Effector memory CD8-positive, alpha-beta T cell (primary cell): ENCODE data around the gene CD28.
A peak's percentile ranks its signal among the peaks of the same experiment; 100 is the strongest.

Source experiments
- ATAC-seq: fragments of 150-1000 bp; cut with Tn5 transposase; replicated peaks from 2 replicates; pipeline ENCODE4 v1.10.0; 2021; ENCODE audit warnings: mild to moderate bottlenecking, moderate library complexity
- DNase-seq, 3 experiments: peaks; one replicate each; pipeline ENCODE4 v3.0.0; 2021
- H3K27ac Mint-ChIP-seq, 2 donors: one replicate each; pipeline ENCODE4 v1.8.0; 2022; ENCODE audit warnings: mild to moderate bottlenecking in 2 of 2, mixed read lengths in 2 of 2, moderate library complexity in 2 of 2
- H3K27me3 Mint-ChIP-seq, 2 donors: one replicate each; pipeline ENCODE4 v1.8.0; 2022; ENCODE audit warnings: mixed read lengths in 2 of 2
- H3K36me3 Mint-ChIP-seq: one replicate; pipeline ENCODE4 v1.8.0; 2022; ENCODE audit warnings: mild to moderate bottlenecking, moderate library complexity, mixed read lengths; ENCODE audit not compliant: insufficient read depth
- H3K4me1 Mint-ChIP-seq, 2 donors: one replicate each; pipeline ENCODE4 v1.8.0; 2022; ENCODE audit warnings: low read depth in 2 of 2, mixed read lengths in 2 of 2
- H3K4me3 Mint-ChIP-seq, 2 donors: one replicate each; pipeline ENCODE4 v1.8.0; 2022; ENCODE audit warnings: mild to moderate bottlenecking in 2 of 2, mixed read lengths in 2 of 2, moderate library complexity in 2 of 2
- H3K9me3 Mint-ChIP-seq, 2 donors: one replicate each; pipeline ENCODE4 v1.8.0; 2022; ENCODE audit warnings: mixed read lengths in 2 of 2

CD28 gene

DNA sequence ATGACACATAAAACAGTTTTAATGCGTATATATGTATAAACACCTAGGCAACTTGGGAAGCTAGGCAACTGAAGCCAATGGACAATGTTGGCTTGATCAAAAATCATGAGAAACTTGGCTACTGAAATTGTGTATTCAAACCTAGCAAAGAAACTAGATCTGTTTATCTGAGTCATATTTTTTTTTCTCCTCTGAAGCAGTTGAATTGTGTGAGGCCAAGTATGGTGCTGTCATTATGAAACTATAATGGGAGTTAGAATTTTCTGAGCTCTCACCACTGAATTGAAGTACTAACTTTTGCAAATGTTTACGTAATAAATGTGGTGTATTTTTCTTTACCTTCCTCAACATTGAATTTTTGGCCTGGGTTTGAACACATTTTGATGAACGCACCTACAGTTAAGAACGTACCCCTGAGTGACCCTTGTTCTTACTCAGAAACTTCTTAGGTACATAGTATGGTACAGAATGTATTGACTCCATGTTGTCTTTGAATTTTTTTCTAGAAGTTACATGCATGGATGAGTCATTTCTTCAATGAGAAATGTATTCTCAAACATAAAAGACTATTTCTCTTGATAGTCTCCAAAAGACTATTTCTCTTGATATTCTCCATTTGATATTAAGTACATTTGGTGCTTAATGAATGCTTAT is 23.8 kb downstream of the CD28 start:
- Mint-ChIP-seq H3K27ac (no peak overlapping the region), H3K27me3 (no peaks in the 10 kb centered on the region), H3K4me1 (peaks cover 37 to 56% of the 10 kb centered on the region in 2 donors), H3K36me3 (peaks cover 61% of the 10 kb centered on the region), H3K4me3 (peak overlapping the region in 1 of 2 donors; percentile 37), H3K9me3 (no peaks in the 10 kb centered on the region)
- ATAC-seq (peak; percentile 36), DNase-seq (no peak)

DNA sequence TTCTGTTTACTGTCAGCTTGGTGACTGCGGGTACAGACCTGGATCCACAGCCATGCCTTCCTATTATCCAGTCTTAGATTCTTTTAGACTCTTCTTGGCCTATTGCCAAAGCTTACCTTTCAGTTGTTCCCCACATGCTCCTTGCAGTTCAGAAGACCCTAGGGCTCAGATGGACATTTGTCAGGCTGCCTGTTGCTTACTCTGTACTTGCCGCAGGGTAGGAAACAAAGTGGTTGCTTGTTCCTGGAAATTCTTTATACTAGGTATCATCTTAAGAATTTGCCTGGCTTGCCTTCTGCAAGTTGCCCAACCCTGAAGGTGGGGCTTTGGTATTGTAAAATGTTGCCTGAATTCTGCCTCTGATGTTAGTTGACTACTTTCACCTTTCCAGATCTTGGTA is 24.4 kb downstream of the CD28 start:
- peaks cover 63% of the 10 kb centered on the region for H3K36me3 Mint-ChIP-seq
- peaks cover 37 to 53% of the 10 kb centered on the region in 2 donors for H3K4me1 Mint-ChIP-seq
- no peaks in the 10 kb centered on the region for H3K9me3 Mint-ChIP-seq
- H3K4me3 Mint-ChIP-seq, result peak overlapping the region; percentile 13 to 37
- no peaks in the 10 kb centered on the region for H3K27me3 Mint-ChIP-seq
- ATAC-seq, result no peak
- DNase-seq, result no peak
- peak overlapping the region; percentile 49 to 86 for H3K27ac Mint-ChIP-seq

DNA sequence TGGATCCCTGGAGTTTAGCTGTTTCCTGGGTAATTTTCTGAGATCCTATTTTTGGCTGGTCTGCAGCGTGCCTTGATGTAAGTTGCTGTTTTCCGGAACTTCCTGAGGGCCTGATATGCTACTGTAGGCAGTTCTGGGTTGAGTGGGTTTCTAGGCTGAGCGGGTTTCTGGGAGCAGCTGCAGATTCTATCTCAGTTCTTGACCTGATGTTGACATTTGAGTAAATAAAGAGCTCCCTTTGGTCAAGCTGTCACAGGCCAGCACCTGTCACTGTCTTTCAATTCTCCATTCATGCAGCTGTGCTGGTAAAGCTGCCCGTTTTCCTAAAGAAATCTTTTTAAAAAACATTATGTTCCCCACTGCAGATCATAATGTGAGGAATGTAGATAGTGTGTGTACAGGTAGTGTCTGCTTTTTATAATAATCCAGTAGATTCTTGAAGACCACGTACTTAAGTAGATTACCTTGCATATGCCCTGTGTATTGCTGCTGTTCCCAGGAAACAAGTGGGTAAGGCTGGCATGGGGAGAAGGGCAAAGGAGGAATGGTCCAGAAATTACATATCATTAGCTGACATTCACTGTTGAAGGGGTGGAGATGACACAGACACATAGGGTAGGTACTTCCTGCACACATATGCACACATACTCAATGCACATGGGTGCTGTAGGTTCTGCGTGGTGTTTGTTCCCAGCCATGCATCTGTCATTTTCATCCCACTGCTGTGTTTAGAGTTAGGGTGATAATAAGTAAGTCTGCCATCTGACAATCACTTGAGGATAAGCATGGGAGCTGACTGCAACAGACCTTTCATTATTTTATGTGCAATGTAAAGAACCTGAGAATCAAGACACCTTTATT is 25.9 kb downstream of the CD28 start:
- H3K4me1 Mint-ChIP-seq, result peaks cover 42 to 53% of the 10 kb centered on the region in 2 donors
- peaks cover 65% of the 10 kb centered on the region for H3K36me3 Mint-ChIP-seq
- H3K27ac Mint-ChIP-seq, result peak overlapping the region; percentile 1 to 86
- DNase-seq, result no peak
- no peaks in the 10 kb centered on the region for H3K9me3 Mint-ChIP-seq
- H3K27me3 Mint-ChIP-seq, result no peaks in the 10 kb centered on the region
- no peak for ATAC-seq
- H3K4me3 Mint-ChIP-seq, result peak overlapping the region; percentile 7 to 8

DNA sequence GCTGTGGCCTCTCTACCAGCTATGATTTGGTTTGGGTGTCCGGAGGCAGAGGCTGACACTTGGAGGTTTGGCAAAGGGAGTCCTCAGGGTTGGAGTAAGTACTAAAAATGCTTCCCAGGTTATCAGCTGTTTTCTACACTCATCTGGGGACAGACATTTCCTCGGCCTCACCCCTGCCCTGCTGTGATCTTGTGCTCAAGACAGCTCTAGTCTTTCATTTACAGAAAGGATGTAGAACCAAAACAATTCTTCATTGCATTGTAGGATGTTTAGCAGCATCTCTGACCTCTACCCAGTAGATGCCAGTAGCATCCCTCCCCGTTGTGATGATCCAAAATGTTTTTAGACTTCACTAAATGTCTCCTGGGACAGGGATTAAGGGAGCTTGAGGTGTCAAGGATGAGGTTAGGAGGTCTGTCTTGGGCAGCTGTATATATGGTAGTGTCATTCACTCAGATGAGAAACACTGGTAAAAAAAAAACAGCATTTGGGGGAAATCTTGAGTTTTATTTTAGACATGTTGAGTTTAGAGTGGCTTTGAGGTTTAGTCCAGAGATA is 26.6 kb downstream of the CD28 start:
- Mint-ChIP-seq H3K4me1 (peaks cover 41 to 55% of the 10 kb centered on the region in 2 donors), H3K9me3 (no peaks in the 10 kb centered on the region), H3K27ac (peak overlapping the region; percentile 1 to 48), H3K36me3 (peaks cover 59% of the 10 kb centered on the region), H3K27me3 (no peaks in the 10 kb centered on the region), H3K4me3 (peak overlapping the region in 1 of 2 donors; percentile 7)
- ATAC-seq (no peak), DNase-seq (no peak)

DNA sequence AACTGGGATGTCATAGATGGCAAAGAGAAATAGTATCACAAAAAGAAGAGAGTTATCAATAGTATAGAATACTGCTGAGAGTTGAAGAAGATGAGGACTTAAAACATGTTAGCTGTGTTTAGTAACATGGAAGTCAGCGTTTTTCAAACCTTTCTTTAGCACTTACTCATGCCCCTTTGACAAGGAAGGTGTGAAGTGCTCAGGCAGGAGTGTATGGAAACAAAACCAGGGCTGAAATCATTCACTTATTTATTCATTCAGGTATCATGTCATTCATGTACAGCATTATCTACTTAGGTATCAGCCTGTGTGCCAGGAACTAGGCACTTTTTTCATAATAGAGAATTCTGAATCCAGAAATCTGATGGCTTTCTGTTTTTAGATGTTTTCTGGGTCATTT is 27.2 kb downstream of the CD28 start:
- Mint-ChIP-seq H3K27ac (peak overlapping the region in 1 of 2 donors; percentile 48), H3K27me3 (no peaks in the 10 kb centered on the region), H3K9me3 (no peaks in the 10 kb centered on the region), H3K36me3 (peaks cover 59% of the 10 kb centered on the region), H3K4me3 (no peak overlapping the region), H3K4me1 (peaks cover 43 to 56% of the 10 kb centered on the region in 2 donors)
- DNase-seq (no peak), ATAC-seq (peak; percentile 56)

DNA sequence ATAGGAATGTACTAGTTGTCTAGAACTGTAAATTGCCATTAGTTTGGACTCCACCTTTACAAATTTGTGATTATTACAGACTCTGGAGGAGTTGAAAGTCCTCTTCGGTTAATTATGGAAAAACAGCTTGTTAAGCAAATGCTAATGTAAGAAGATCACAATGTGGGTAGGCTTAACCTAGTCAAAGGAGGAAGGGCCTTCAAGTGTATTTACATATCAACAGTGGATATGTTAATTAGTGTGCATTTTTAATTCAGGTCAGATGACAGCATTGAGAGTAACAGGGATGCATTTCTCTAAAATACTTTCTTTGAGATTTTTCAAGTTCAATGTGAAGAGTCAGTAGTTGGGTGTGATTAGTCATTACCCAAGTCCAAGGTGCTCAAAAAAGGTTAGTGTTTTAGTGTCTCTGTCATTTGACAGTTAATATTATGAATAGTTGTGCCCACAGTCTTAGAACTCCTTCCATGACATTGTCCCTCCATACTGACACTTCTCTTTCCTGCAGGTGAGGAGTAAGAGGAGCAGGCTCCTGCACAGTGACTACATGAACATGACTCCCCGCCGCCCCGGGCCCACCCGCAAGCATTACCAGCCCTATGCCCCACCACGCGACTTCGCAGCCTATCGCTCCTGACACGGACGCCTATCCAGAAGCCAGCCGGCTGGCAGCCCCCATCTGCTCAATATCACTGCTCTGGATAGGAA is 28.0 kb downstream of the CD28 start:
- Mint-ChIP-seq H3K4me1 (peaks cover 43 to 55% of the 10 kb centered on the region in 2 donors), H3K9me3 (no peaks in the 10 kb centered on the region), H3K4me3 (no peak overlapping the region), H3K36me3 (peaks cover 57% of the 10 kb centered on the region), H3K27me3 (no peaks in the 10 kb centered on the region), H3K27ac (peak overlapping the region in 1 of 2 donors; percentile 68)
- ATAC-seq, result no peak
- no peak for DNase-seq

DNA sequence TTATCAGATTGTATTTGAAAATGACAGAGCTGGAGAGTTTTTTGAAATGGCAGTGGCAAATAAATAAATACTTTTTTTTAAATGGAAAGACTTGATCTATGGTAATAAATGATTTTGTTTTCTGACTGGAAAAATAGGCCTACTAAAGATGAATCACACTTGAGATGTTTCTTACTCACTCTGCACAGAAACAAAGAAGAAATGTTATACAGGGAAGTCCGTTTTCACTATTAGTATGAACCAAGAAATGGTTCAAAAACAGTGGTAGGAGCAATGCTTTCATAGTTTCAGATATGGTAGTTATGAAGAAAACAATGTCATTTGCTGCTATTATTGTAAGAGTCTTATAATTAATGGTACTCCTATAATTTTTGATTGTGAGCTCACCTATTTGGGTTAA is 30.9 kb downstream of the CD28 start:
- ATAC-seq (no peak), DNase-seq (no peak)
- Mint-ChIP-seq H3K27ac (peak overlapping the region; percentile 23 to 41), H3K36me3 (peaks cover 38% of the 10 kb centered on the region), H3K27me3 (no peaks in the 10 kb centered on the region), H3K4me3 (no peak overlapping the region), H3K4me1 (peaks cover 44 to 57% of the 10 kb centered on the region in 2 donors), H3K9me3 (no peaks in the 10 kb centered on the region)

DNA sequence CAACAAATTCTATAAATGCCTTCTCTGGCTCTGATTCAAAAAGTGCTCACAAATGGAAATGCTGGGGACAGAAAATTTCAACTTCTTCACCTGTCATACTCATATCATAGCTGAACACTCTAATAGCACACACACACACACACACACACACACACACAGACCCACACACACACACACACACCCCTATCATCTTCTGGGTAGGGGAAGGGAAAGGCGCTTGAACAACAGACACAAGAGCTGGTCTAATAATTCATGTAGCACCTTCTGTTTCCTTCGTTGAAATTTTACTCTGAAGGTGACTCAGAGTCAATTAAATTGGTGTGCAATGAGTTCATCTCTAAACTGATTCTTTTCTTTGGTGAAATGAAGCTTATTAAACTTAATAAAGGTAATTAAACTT is 32.9 kb downstream of the CD28 start:
- ATAC-seq (no peak), DNase-seq (no peak)
- peak overlapping the region; percentile 61 to 92 for H3K27ac Mint-ChIP-seq
- peaks cover 0 to 1% of the 10 kb centered on the region in 2 donors for H3K9me3 Mint-ChIP-seq
- peaks cover 36% of the 10 kb centered on the region for H3K36me3 Mint-ChIP-seq
- H3K4me1 Mint-ChIP-seq, result peaks cover 35 to 47% of the 10 kb centered on the region in 2 donors
- peak overlapping the region; percentile 24 to 52 for H3K4me3 Mint-ChIP-seq
- no peaks in the 10 kb centered on the region for H3K27me3 Mint-ChIP-seq

DNA sequence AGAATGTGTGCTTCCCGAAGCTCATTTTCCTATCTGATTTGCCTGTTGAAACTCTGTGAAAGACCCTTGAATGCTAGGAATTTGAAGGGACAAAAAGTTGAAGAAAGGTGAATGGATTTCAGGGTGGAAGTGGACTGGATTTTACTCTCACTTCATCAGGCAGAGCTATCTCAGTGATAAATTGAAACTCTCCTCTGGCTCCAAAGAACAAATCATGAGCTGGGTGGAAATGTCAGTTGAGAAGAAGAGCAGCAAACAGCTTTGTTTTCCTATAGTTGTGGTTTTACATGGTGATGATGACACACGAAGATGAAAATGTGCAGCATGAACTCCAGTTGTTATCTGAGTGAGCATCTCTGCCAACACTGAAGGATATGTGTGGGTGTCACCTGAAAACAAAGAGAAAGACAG is 34.4 kb downstream of the CD28 start:
- H3K36me3 Mint-ChIP-seq, result peaks cover 21% of the 10 kb centered on the region
- ATAC-seq, result peak; percentile 87
- peak; percentile 11 to 16 (median 14) for DNase-seq
- H3K27me3 Mint-ChIP-seq, result no peaks in the 10 kb centered on the region
- H3K27ac Mint-ChIP-seq, result peak overlapping the region; percentile 61 to 92
- peaks cover 39 to 47% of the 10 kb centered on the region in 2 donors for H3K4me1 Mint-ChIP-seq
- peaks cover 0 to 5% of the 10 kb centered on the region in 2 donors for H3K9me3 Mint-ChIP-seq
- H3K4me3 Mint-ChIP-seq, result peak overlapping the region; percentile 17 to 61

DNA sequence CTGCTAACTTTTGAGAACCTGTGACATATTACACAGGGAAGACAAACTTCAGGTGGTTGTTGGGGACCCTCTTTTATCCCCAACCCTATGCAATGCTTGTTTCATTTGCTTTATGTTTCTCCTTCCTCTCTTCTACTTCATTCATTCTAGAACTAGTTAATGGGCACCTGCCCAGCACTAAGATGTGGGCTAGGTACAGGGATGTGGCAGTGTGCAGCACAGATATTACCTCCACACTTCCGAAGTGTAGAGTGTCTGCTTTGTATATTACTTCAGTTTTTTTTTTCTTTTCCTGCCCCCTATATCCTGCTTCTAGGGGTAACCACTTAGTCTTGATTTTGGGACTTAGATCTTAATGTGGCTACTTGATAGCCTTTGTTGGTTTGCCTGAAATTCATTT is 35.1 kb downstream of the CD28 start:
- H3K36me3 Mint-ChIP-seq, result peaks cover 16% of the 10 kb centered on the region
- peak overlapping the region; percentile 17 to 61 for H3K4me3 Mint-ChIP-seq
- H3K4me1 Mint-ChIP-seq, result peaks cover 39 to 52% of the 10 kb centered on the region in 2 donors
- H3K27ac Mint-ChIP-seq, result peak overlapping the region; percentile 61 to 92
- no peaks in the 10 kb centered on the region for H3K27me3 Mint-ChIP-seq
- DNase-seq (no peak), ATAC-seq (peak; percentile 55)
- H3K9me3 Mint-ChIP-seq, result peaks cover 0 to 5% of the 10 kb centered on the region in 2 donors

DNA sequence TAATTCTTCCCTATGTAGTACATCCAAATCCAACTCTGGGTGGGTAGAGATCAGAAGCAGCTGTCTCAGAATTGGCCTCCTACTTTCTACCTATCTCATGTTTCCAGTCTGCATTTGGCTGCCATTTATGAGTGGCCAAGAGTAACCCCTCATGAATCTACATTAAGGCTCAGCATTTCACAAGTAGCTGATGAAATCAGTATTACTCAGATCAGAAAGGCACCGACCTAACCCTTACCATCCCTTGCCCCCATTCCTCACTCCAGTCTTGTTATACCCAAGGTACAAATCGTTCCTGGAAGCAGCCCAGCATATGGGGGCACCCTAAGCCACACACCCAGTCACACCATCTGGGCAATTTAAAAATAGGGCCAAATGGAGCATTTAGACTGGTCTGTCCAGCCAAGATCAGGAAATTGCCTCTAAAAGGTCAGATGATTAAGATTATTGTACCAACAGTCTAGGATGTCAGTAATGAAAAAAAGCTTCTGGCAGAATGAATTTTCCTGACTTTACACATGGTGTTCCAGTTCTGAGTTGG is 37.1 kb downstream of the CD28 start:
- Mint-ChIP-seq H3K27ac (peak overlapping the region in 1 of 2 donors; percentile 61), H3K27me3 (no peaks in the 10 kb centered on the region), H3K4me3 (no peak overlapping the region), H3K9me3 (peaks cover 0 to 5% of the 10 kb centered on the region in 2 donors), H3K36me3 (peaks cover 11% of the 10 kb centered on the region), H3K4me1 (peaks cover 37 to 53% of the 10 kb centered on the region in 2 donors)
- DNase-seq, result no peak
- ATAC-seq, result no peak

DNA sequence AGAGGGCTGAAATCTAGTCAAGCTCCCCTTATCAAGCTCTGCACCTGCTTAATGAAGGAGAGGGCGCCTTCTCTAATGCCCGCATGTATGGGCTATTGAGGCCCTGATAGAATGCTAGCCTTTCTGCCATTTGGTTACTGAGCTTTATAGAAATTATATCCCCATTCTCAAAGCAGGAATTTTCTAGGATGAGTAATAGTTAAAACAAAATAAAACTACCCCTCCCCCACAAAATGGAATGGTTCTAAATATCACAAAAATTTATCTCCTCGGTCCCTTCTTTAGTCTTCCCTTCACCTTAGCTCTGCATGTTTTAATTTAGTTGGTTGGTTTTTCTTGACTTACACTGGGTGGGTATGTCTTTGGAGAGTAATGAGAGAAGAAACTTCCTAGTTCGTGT is 37.7 kb downstream of the CD28 start:
- ATAC-seq (no peak), DNase-seq (no peak)
- Mint-ChIP-seq H3K4me3 (no peak overlapping the region), H3K27ac (peak overlapping the region in 1 of 2 donors; percentile 14), H3K36me3 (peaks cover 10% of the 10 kb centered on the region), H3K9me3 (peaks cover 0 to 5% of the 10 kb centered on the region in 2 donors), H3K27me3 (no peaks in the 10 kb centered on the region), H3K4me1 (peaks cover 40 to 56% of the 10 kb centered on the region in 2 donors)

DNA sequence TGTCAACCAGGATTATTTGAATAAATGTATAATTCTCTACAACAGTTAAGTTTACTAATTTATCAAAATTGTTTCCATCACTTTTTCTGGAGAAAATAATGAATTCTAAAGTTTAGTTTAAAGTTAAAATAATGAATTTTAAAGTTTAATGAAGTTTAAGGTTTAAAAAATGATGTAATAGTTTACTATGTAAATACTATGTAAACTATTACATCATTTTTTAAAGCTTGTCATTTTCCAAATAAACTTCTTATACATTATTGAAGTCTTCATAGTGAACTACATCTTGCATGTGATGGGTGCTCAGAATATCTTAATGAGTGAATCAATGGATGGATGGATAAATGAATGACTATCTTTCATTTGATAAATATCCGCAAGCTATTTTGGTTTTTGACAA is 38.8 kb downstream of the CD28 start:
- Mint-ChIP-seq H3K9me3 (peaks cover 0 to 5% of the 10 kb centered on the region in 2 donors), H3K4me3 (no peak overlapping the region), H3K36me3 (peaks cover 10% of the 10 kb centered on the region), H3K27ac (no peak overlapping the region), H3K27me3 (no peaks in the 10 kb centered on the region), H3K4me1 (peaks cover 39 to 47% of the 10 kb centered on the region in 2 donors)
- ATAC-seq (no peak), DNase-seq (no peak)
